EH (cell line): ENCODE data around the gene FAM81A.
A peak's percentile ranks its signal among the peaks of the same experiment; 100 is the strongest.

Experiments
- DNase-seq: peaks from one replicate; pipeline ENCODE4 v3.0.0-alpha.2; 2015; ENCODE audit warnings: low read depth

FAM81A gene

GRCh38 chr15:59543721-59544547 lies 105.9 kb downstream of the FAM81A start:
- DNase-seq: no peak

- no peak for DNase-seq
These were observed 107.6 kb downstream of the FAM81A start for GRCh38 chr15:59545573-59545972.

GRCh38 chr15:59548501-59549226 lies 110.7 kb downstream of the FAM81A start:
- DNase-seq: no peak

GRCh38 chr15:59549301-59550185 lies 111.6 kb downstream of the FAM81A start:
- DNase-seq: no peak

GRCh38 chr15:59550530-59550929 lies 112.5 kb downstream of the FAM81A start:
- DNase-seq: no peak

- DNase-seq: no peak
These were observed 113.0 kb downstream of the FAM81A start for GRCh38 chr15:59550956-59551355.

- DNase-seq: peak; percentile 45
These were observed 116.1 kb downstream of the FAM81A start for GRCh38 chr15:59553879-59554735.

GRCh38 chr15:59555696-59556095 lies 117.7 kb downstream of the FAM81A start:
- DNase-seq: no peak

GRCh38 chr15:59556380-59556779 lies 118.4 kb downstream of the FAM81A start:
- no peak for DNase-seq

- DNase-seq: no peak
These were observed 119.6 kb downstream of the FAM81A start for GRCh38 chr15:59557581-59557980.

- peak; percentile 17 for DNase-seq
These were observed 120.9 kb downstream of the FAM81A start for GRCh38 chr15:59558851-59559250.

GRCh38 chr15:59561547-59561946 lies 123.6 kb downstream of the FAM81A start:
- no peak for DNase-seq

GRCh38 chr15:59562448-59563186 lies 124.6 kb downstream of the FAM81A start:
- no peak for DNase-seq

- no peak for DNase-seq
These were observed 127.3 kb downstream of the FAM81A start for GRCh38 chr15:59565299-59565698.

- peak; percentile 10 for DNase-seq
These were observed 129.3 kb downstream of the FAM81A start for GRCh38 chr15:59567324-59567723.

GRCh38 chr15:59569477-59569876 lies 131.5 kb downstream of the FAM81A start:
- no peak for DNase-seq

- DNase-seq: no peak
These were observed 132.3 kb downstream of the FAM81A start for GRCh38 chr15:59570315-59570714.

GRCh38 chr15:59571606-59572005 lies 133.6 kb downstream of the FAM81A start:
- no peak for DNase-seq
